Measurements from ENCODE around the gene ABCC4.

GRCh38 chr13:95233026-95233635 lies 68.1 kb downstream of the ABCC4 start:
- TF ChIP-seq POLR2AphosphoS5 (IDR thresholded peaks at IDR 0.05; ENCODE audit: low read depth) (no peak), CTCF (conservative IDR thresholded peaks at IDR 0.05; ENCODE audit: low read depth in 2 of 2) (no peak), EZH2 (IDR thresholded peaks at IDR 0.05; ENCODE audit: low read depth, unreplicated experiment) (no peak), ETS1 (IDR thresholded peaks at IDR 0.05) (no peak), EZH2phosphoT487 (IDR thresholded peaks at IDR 0.05; ENCODE audit: unreplicated experiment) (no peak), REST (IDR thresholded peaks at IDR 0.05; ENCODE audit: unreplicated experiment) (no peak), JUNB (IDR thresholded peaks at IDR 0.05; ENCODE audit: unreplicated experiment) (no peak), NANOG (IDR thresholded peaks at IDR 0.05; ENCODE audit: borderline replicate concordance) (no peak), ZNF331 (CRISPR knock-in tag; IDR thresholded peaks at IDR 0.05; ENCODE audit: low read depth) (no peak), CREB1 (CRISPR knock-in tag; IDR thresholded peaks at IDR 0.05; ENCODE audit: low read depth) (no peak), ZNF114 (CRISPR knock-in tag; IDR thresholded peaks at IDR 0.05) (no peak), STAT1 (IDR thresholded peaks at IDR 0.05; ENCODE audit: unreplicated experiment) (no peak)
